Measurements from ENCODE around the gene ADARB1. TPM values are rescaled to one million over a fixed set of nuclear protein-coding genes. Genes with fewer than 3 reads are reported as not detected.
A peak's percentile ranks its signal among the peaks of the same experiment; 100 is the strongest.

ADARB1 gene
- total RNA-seq, 3 donors from 2014 or later (not counting 1 experiment from before 2014, with no cell fraction given): 20.7 to 28.0 (median 26.6) TPM

DNA sequence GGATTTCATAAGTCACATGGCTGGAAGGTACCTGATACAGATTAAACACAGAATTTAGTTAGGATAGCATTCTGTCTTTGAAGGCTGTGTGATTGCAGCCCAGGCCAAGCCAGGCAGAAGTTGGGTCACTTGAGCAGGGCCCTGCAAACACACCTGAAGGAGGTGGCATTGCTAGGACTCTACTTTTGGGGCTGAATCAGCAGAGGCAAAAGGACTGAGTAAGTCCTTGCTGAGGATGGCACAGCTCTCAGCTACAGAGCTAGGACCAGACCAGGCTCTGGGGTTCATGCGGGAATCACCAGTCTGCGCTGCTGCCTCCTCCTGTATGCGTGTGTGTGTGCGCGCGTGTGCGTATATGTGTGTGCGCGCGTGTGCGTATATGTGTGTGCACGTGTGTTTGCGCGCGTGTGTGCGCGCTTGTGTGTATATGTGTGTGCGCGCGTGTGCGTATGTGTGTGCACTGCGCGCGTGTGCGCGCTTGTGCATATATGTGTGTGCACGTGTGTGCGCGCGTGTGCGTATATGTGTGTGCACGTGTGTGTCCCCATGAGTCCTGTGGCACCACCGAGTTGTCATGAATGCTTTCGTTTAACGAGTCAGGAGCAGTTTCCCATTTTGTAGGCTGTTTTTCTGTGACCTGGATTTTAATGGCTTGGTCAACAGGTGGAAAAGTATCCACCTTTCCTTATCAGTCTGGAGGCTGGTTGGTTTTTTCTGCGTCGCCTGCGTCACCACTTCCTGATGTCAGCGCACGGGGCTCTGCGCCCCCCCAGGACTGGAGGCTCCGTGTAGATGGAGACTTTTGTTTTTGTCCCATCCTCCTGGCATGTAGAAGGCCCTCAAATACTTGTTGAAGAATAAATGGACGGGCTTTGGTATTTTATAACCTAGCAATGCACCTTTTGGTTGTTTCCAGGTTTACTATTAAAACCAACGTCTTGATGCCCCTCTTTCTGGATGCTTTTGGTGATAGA lies 34.7 kb downstream of the ADARB1 start:
- DNase-seq: peak in 1 of 2 donors; percentile 57
- WGBS (ENCODE audit: insufficient coverage): 75% methylated on average over 44 of the region's 44 CpGs

DNA sequence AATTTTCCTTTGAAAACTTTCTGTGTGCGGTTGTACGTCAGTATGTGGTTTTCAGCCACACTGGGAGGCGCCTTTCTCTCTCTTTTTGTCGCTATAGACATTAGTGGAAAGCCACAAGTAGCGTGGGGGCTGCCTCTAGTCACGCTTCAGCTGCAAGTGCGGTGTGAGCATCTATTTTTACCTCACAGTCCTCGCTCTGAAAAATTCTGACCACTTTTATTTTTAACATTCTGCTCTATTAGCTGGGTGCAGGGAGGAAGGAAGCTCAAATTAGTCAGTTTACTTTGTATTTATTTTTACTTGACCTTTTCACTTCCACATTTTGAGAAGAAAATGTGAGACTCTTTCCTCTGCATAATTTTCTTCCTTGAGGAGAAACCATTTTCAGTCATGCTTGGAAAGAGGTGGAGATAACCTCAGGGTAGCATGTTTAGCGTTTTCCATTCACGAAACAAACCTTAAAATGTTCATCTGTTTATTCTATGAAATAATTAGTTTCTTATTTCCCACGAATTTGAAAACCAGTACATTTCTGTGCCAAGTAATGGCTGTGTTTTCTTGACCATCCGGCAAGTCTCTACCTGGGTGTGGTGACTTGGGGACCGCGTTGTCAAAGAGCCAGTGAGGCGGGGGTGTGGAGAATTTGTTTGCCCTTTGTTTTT lies 35.6 kb downstream of the ADARB1 start:
- TF ChIP-seq, protein P1, sequence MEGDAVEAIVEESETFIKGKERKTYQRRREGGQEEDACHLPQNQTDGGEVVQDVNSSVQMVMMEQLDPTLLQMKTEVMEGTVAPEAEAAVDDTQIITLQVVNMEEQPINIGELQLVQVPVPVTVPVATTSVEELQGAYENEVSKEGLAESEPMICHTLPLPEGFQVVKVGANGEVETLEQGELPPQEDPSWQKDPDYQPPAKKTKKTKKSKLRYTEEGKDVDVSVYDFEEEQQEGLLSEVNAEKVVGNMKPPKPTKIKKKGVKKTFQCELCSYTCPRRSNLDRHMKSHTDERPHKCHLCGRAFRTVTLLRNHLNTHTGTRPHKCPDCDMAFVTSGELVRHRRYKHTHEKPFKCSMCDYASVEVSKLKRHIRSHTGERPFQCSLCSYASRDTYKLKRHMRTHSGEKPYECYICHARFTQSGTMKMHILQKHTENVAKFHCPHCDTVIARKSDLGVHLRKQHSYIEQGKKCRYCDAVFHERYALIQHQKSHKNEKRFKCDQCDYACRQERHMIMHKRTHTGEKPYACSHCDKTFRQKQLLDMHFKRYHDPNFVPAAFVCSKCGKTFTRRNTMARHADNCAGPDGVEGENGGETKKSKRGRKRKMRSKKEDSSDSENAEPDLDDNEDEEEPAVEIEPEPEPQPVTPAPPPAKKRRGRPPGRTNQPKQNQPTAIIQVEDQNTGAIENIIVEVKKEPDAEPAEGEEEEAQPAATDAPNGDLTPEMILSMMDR (IDR thresholded peaks at IDR 0.05): no peak

More for the DNA sequence above, 34.7 kb downstream of the ADARB1 start:
- Histone ChIP-seq H3K4me3 (ENCODE audit: low read length) (peak overlapping the region; percentile 18), H3K4me1 (ENCODE audit: control insufficient read depth, insufficient read depth, low read length) (peaks cover 38% of the 10 kb centered on the region), H3K9me3 (ENCODE audit: control insufficient read depth, insufficient read depth, low read length) (no peaks in the 10 kb centered on the region), H3K27ac (ENCODE audit: low read length) (peak overlapping the region; percentile 78), H3K27me3 (ENCODE audit: control insufficient read depth, insufficient read depth, low read length) (no peaks in the 10 kb centered on the region), H3K36me3 (ENCODE audit: control insufficient read depth, insufficient read depth, low read length) (no peaks in the 10 kb centered on the region)
- H3K27ac Mint-ChIP-seq: peak overlapping the region; percentile 47 to 68
- H3K4me3 Mint-ChIP-seq: peak overlapping the region; percentile 85
- H3K9me3 Mint-ChIP-seq: no peaks in the 10 kb centered on the region
- H3K36me3 Mint-ChIP-seq: no peaks in the 10 kb centered on the region
- peaks cover 0 to 9% of the 10 kb centered on the region in 2 donors for H3K27me3 Mint-ChIP-seq (ENCODE audit: low read depth in 2 of 2)
- TF ChIP-seq, protein P1 (IDR thresholded peaks at IDR 0.05): no peak
- ATAC-seq: peak in 2 of 3 donors; percentile 62 to 66
- H3K4me1 Mint-ChIP-seq: peaks cover 28 to 44% of the 10 kb centered on the region in 2 donors
- intact Hi-C loops (cut with micrococcal nuclease): loop anchor here (2.0 kb wide), 1 partner anchor 30 kb away; no protein-coding TSS in a partner anchor

DNA sequence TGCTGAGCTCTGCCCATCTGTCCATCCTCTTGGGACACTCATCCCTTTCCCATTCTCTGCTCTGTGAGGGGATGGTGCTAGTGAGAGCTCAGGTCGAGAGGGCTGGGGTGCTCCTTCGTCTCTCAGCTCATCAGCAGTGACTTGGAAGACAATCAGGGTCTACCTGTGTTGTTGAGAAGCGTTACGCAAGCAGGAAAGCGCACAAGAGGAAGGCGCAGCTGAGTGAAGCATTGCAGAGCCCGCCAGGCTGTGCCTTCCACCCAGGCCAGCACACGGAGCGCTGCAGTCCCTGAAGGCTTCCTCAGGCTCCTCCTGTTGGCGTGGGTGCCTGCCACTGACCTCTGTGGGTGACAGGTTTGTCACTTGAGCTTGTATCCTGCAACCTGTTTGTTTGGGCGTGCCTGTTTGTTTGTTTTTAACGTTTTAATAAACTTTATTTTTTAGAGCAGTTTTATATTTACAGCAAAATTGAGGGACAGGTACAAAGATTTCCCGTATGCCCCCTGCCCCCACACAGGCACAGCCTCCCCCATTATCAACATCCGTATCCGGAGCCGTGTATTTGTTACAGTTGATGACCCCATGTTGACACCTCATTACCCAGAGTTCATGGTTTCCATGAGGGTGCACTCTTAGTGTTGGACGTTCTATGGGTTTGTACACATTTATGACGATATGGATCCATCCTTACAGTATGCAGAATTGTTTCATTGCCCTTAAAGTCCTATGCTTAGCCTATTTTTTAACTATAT lies 36.7 kb downstream of the ADARB1 start:
- Histone ChIP-seq H3K27ac (ENCODE audit: low read length) (no peak overlapping the region), H3K27me3 (ENCODE audit: control insufficient read depth, insufficient read depth, low read length) (no peaks in the 10 kb centered on the region), H3K9me3 (ENCODE audit: control insufficient read depth, insufficient read depth, low read length) (no peaks in the 10 kb centered on the region), H3K36me3 (ENCODE audit: control insufficient read depth, insufficient read depth, low read length) (no peaks in the 10 kb centered on the region), H3K4me1 (ENCODE audit: control insufficient read depth, insufficient read depth, low read length) (peaks cover 36% of the 10 kb centered on the region), H3K4me3 (ENCODE audit: low read length) (no peak overlapping the region)
- TF ChIP-seq, protein P1 (IDR thresholded peaks at IDR 0.05): no peak
- no peaks in the 10 kb centered on the region for H3K9me3 Mint-ChIP-seq
- intact Hi-C loops (cut with micrococcal nuclease): no loop called here
- ATAC-seq: no peak
- 67% methylated on average over 14 of the region's 18 CpGs for WGBS (ENCODE audit: insufficient coverage)
- peak overlapping the region; percentile 76 for H3K4me3 Mint-ChIP-seq
- H3K27ac Mint-ChIP-seq: peak overlapping the region in 1 of 2 donors; percentile 53
- DNase-seq: no peak
- peaks cover 42 to 53% of the 10 kb centered on the region in 2 donors for H3K4me1 Mint-ChIP-seq
- no peaks in the 10 kb centered on the region for H3K36me3 Mint-ChIP-seq
- peaks cover 0 to 9% of the 10 kb centered on the region in 2 donors for H3K27me3 Mint-ChIP-seq (ENCODE audit: low read depth in 2 of 2)

More for the DNA sequence above, 35.6 kb downstream of the ADARB1 start:
- no peaks in the 10 kb centered on the region for H3K36me3 ChIP-seq (ENCODE audit: control insufficient read depth, insufficient read depth, low read length)
- H3K27ac ChIP-seq (ENCODE audit: low read length): peak overlapping the region; percentile 78
- Mint-ChIP-seq H3K4me1 (peaks cover 32 to 46% of the 10 kb centered on the region in 2 donors), H3K9me3 (no peaks in the 10 kb centered on the region), H3K27ac (peak overlapping the region; percentile 47 to 68), H3K36me3 (no peaks in the 10 kb centered on the region), H3K27me3 (ENCODE audit: low read depth in 2 of 2) (peaks cover 0 to 9% of the 10 kb centered on the region in 2 donors), H3K4me3 (peak overlapping the region; percentile 85)
- H3K9me3 ChIP-seq (ENCODE audit: control insufficient read depth, insufficient read depth, low read length): no peaks in the 10 kb centered on the region
- H3K27me3 ChIP-seq (ENCODE audit: control insufficient read depth, insufficient read depth, low read length): no peaks in the 10 kb centered on the region
- DNase-seq (peak; percentile 37 to 66), ATAC-seq (peak; percentile 60 to 89 (median 80))
- H3K4me1 ChIP-seq (ENCODE audit: control insufficient read depth, insufficient read depth, low read length): peaks cover 31% of the 10 kb centered on the region
- peak overlapping the region; percentile 18 for H3K4me3 ChIP-seq (ENCODE audit: low read length)
- 8% methylated on average over 10 of the region's 15 CpGs for WGBS (ENCODE audit: insufficient coverage)
- intact Hi-C loops (cut with micrococcal nuclease): loop anchor here (2.0 kb wide), 1 partner anchor 31 kb away; no protein-coding TSS in a partner anchor
